ENCODE measurements around the gene MEG3.

The MEG3 gene

DNA sequence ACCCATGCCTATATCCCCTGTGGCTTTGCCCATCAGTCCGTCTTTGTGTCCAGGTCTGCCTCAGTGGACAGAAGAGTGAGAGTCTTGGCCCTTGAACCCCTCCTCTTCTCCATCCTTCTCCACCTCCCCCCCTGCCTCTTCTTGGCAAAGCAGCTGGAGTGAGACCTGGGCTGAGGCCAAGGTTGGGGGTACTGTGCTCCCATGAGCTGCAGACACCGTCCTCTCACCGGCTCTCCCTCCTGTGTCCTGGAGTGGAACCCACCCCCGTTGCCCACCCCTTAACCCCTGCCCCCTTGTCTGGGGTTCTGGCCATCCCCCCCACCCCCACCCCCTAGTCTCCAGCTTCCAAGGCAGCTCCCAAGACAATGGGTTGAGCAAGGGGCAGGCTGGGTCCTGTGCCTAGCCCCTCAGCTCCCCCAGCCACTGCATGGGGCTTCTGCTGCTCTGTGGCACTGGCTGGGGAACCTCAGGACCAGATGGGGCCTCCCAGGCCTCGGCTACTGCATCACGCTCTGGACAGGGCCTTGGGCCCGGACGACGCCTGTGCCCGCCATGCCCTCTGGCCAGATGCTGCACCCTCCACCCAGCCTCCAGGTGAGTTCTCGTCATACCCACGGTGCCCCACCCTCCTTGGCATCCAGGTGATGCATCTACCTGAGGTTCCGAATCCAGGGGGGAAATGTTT lies 41.9 kb downstream of the MEG3 start:
- DNase-seq = no peak

DNA sequence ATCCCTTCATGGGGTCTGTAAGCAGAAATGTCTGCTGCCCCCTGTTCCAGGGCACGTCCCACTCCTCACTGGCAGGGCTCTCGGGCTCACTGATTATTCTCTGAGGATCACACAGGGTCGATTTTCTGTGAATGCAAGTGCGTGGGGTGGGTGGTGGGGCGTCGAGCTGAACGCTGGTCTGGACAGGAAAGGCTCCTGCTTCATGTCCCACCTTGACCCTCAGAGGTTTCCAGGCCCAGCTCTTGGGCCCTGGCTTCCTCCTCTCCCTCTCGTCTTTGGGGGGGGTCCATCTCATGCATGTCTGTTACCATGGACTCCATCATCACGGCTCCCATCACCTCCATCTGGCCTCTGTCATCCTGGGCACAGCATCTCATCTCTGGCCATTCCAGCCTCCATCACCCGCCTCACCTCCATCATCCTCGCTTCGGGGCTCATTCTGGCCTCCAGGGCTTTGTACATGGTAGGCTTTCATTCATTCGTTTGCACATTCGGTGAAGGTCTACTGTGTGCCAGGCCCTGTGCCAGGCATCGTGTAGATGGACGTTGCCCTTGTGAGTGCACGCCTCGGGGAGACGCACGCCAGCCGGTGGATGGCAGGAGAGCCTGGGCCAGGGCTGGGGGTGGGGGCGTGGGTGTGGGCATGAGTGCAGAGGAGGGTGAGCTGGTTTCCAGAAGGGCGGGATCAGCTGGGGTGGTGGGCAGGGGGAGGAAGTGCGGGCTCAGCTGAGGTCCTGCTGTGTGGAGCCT lies 42.9 kb downstream of the MEG3 start:
- DNase-seq = no peak

DNA sequence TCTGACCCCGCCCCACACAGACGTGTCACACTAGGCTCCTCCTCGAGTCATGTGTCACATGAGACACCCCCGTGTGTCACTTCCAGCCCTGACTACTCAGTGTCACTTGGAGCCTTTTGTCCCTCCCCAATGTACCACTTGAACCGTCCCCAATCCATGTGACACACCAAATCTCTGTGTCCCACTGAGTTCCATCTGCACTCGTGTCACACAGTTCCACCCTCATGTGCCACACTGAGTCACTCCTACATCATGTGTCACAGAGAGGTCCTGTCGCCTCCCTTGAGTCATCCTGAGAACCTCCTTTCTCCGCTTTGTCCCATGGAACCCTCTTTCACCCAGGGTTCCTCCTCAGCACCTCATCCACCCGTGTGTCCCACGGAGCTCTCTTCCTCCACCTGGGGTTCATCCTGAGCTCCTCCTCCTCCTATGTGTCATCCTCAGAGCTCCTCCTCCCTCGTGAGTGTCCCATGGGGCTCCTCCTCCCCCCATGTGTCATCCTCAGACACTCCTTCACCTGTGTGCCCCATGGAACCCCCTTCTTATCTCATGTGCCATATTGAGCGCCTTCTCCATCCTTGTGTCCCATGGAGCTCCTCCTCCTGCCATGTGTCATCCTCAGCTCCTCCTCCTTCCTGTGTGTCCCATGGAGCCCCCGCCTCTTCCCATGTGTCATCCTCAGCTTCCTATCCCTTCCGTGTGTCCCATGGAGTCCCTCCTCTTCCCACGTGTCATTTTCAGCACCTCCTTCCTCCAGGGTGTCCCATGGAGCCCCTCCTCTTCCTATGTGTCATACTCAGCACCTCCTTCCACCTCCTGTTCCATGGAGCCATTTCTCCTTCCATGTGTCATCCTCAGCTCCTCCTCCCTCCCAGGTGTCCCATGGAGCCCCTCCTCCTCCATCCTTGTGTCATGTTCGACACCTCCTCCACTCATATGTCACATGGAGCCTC lies 45.6 kb downstream of the MEG3 start:
- DNase-seq = no peak

DNA sequence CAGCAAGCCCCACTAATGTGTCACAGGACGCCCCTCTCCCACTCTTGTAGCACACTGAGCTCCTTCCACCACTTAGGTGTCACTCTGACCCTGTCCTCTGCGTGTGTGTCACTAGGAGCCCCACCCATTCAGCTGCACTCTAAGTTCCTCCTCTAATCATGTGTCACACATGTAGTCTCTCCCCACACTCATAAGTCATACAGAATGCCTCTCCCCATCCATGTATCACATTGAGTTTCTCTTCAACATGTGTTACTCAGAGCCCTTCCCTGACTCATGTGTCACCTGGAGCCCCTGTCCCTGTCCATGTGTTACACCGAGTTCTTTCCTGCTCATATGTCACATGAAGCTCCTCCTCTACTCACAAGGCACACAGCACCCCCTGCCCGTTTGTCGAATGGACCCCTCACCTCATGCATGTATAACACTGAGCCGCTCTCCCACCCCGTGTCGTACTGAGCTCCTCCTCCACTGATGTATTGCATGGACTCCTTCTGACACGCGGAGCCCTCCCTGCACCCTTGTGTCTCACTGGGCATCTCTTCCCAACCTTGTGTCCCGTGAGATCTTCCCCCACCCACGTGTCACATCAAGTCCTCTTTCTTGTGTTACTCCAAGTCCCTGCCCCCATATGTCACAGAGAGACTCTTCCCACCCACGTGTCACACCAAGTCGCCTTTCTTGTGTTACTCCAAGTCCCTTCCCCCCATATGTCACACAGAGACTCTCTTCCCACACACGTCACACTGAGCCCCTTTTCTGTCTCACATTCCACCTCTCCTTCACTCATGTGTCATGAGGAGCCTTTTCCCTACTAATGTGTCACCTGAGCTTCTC lies 46.6 kb downstream of the MEG3 start:
- no peak for DNase-seq

DNA sequence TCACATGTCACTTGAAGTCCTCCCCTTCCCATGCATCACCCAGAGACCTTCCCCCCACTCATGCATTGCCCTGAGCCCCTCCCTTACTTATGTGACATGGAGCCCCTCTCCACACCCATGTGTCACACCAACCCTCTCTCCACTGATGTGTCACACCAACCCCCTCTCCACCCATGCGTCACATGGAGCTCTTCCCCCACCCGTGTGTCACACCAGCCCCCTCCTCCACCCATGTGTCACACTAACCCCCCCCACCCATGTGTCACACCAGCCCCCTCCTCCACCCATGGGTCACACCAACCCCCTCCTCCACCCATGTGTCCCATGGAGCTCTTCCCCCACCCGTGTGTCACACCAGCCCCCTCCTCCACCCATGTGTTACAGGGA lies 47.2 kb downstream of the MEG3 start:
- no peak for DNase-seq

DNA sequence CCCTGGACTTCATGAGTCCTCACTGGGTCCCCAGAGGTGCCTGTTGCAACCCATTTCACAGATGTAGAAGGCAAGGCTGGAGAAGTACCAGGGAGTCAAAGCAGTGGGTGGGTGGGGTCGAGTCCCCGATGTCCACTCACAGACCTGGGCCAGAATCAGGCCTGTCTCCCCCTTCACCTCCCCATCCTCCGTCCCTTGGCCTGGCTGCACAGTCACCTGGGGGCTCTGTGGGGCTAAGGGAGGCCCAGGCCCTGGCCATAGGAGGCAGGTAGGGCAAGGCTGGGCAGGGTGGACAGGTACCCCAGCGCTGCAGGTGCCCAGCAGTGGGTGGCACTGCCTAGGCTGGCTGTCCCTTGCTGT lies 48.1 kb downstream of the MEG3 start:
- no peak for DNase-seq

DNA sequence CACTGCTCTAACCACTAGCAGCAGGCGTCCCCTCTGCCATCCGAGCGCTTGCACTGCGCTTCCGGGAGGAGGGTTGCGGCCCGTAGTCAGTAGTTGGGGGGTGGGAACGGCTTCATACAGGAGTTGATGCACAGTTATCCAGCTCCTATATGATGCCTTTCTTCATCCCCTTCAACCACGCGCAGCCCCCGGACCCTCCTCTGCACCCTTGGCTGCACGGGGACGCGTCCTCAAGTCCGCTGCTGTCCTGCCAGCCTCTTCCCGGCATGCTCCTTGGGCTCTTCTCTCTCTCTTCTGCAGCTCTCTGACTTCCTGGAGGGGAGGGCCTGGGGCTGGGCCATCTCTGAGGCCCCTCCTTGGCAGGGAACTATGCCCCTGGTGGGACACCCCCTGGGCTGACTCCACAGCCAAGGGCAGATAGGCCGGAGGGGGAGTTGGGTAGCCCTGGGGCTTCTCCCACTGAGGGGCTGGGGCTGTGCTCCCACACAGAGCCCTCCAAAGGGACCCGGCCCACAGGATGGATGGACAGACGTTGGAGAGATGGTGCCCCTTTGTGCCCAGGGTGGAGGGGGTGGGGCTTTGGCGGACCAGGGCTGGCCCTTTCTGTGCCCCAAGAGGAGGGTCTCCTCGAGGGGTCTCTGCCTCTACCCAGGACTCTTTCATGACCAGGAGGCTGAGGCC lies 48.6 kb downstream of the MEG3 start:
- DNase-seq = no peak

DNA sequence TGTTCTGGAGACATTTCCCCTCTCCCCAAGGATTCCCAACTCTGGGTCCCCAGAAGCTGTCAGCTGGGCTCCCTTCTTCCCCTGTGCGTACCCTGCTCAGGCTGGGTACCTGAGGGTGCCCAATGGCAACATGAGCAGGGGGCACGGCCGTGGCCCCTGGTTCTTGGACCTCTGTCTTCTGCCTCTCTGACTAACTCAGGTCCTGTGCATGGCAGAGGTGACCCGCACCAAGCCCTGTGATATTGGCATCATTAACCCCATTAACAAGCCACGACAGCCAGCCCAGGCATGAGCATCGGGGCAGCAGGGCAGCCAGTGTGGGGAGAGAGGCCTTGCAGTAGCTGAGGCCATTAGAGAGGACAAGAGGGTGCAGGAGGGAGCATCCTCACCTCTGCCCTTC lies 49.2 kb downstream of the MEG3 start:
- DNase-seq = no peak

DNA sequence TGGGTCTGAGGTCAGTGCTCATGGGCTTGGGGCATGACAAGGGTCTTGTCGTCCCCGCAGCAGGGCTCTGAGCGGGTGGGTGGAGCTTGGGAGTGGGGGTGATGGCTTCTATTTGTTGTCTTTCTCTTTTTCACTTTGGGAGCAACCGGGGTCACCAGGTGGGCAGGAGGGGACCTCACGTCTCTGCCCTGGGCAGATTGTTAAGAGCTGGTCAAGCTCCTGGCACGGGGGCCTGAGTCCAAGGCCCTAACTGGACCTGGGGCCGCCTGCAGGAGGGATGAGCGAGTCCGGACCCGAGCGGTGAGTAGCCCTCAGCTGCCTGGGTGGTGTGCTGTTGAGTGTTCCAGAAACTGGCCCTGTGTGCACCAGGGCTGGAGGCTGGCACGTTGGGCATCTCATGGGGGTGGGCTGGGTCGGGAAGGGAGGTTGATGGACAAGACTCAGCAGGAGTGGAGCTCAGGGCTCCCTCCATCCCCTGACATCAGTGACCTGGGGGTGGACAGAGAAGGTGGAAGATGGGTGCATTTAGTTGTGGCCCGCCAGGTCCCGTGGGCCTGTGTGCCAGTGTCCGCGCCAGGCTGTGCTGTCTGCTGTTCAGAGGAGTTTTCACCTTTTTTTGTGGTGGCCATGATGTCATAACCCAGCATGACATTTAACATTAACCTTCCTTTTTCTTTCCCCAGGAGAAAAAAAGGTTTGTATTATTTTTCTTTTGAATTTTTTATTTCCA lies 50.1 kb downstream of the MEG3 start:
- no peak for DNase-seq

DNA sequence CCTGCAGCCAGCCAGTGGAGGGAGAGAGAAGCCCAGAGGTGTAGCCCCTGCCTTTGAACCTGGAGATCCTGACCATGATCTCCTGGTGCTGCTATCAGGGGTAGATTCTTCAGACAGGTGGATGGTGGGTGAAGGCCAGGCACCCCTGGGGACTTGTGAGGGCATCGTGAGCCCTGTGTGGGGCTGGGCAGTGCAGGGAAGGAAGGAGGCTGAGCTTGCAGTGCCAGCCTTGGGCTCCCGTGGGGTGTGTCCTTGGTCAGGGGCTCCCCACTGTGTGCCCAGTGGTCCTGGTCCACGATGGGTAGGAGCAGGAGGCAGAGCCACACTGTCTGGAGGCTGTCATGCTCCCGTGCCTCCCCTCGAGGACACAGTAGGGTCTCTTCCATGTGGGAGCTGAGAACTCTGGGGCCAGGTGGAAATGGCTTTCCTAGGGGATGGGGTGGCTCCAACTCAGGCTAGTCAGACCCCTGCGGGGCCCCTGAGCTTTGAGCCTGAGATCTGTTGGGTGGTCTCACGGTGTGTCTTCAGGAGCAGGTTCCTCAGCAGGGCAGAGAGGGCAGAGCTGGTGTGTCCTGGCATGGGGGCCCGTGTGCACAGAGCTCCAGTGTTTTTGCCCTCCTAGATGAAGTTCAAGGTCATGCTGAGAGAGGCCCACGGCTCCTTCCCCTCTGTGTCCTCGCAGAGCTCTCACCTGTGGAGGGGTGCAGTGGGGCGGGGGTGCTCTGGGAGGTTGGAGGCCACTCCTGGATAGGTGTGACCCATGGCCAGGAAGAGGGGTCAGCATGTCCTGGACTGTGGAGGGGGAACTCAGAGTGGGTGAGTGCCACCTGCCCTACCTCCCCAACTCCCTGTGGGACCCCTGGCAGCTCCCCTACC lies 52.6 kb downstream of the MEG3 start:
- DNase-seq = no peak

DNA sequence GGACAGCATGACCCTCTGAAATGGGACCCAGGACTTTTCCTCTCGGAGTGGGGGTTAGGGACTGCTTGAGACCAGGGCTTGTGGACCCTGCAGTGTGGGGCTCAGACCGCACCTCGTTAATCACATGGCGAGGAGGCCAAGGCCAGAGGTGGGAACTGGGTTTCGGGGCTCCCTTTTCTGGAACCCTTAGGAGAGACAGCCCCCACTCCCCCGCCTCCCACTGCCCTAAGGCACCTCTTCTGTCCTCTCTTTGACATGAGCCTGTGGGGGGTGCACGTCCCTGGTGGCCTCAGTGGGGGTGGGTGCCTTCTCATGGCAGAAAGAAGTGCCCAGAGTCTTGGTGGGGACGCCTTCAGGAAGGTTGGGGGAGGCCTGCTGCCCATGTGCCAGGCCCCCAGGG lies 53.3 kb downstream of the MEG3 start:
- DNase-seq = no peak

DNA sequence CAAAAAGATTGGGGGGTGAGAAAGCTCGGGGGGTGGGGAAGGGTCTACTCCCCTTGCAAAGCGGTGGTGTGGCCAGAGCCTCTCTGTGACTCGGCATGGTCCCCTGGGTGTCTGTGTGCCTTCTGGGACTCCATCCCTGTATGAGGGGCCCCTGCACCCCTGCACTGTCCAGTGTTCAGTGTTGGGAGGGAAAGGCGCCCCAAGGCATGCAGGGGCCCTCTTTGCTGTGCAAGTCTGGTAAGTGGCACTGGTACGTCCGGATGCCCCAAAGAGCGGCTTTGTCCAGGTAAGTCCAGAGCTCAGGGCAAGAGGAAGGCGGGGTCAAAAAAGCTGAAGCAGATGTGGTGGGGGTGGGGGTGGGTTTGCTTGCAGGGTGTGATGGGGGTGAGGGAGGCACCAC lies 53.9 kb downstream of the MEG3 start:
- DNase-seq = no peak

DNA sequence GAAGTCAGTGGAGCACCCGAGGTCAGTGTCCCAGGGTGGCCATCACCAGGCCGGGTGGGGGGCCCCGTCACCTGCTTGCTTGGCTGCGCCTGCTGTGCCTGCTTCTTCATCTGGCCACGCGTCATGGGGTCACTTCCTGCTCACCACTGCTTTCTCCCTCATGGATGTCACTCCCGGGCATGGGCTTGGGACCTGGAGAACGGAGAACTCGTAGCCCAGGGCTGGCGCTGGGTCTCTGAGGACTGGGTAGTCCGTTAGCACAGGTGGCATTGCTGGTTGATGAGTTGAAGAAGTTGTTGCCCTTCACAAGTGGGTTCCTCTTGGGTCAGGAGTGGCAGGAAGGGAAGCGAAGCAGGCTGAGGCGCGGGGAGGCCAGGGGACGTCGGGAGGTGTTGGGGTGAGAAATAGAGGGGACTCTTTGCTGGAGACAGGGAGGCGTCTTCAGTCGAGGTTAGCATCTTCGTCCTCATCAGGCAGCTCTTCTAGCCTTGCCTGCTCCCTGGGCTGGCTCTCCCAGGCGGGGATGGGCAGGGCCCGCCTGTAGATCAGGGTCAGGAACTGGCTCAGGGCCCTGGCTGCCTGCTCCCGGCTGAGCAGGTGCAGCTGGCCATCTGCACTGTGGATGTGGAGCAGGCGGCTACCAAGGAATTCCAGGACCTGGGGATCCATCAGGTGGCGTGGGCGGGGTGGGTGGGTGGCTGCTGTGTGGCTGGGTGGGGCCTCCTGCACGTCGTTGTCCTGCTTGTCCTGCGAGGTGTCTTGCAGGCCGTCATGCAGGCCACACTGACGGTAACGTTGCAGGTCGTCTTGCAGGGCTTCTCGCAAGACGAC lies 54.6 kb downstream of the MEG3 start:
- DNase-seq = no peak

DNA sequence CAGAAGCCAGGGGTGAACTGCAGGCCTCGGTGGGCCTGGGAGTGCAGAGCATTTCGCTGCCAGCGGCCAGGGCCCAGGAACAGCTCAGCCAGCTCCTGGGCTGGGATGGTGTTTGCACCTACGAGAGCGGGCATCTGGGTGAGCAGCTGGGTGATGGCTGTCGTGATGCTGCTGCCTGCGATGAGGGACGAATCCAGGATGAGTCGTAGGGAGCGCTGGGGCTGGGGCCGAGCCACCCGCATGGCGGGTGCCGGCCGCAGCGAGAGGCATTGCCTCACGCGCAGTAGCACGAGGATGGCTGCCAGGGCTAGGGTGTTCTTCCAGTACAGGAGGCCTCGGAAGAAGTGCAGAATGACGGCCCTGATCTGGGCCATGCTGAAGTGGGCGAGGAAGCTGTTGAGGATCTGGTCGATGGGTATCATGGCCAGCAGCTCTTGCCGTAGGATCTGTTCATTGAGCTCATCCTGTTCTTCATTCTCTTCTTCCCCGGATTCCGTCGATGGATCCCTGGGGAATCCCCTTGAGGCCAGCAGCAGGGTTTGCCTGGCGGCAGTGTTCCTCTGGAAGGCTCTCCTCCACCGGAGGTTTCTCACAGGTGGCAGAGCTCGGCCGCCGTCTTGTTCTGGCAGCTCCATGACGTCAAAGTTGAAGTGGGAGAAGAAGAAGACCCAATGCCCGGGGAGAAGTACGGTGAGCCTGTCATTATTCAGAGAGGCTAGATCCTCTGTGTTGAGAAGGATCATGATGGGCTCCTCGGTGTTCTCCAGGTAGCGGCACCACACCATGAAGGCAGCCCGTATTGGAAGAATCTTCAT lies 55.5 kb downstream of the MEG3 start:
- no peak for DNase-seq

DNA sequence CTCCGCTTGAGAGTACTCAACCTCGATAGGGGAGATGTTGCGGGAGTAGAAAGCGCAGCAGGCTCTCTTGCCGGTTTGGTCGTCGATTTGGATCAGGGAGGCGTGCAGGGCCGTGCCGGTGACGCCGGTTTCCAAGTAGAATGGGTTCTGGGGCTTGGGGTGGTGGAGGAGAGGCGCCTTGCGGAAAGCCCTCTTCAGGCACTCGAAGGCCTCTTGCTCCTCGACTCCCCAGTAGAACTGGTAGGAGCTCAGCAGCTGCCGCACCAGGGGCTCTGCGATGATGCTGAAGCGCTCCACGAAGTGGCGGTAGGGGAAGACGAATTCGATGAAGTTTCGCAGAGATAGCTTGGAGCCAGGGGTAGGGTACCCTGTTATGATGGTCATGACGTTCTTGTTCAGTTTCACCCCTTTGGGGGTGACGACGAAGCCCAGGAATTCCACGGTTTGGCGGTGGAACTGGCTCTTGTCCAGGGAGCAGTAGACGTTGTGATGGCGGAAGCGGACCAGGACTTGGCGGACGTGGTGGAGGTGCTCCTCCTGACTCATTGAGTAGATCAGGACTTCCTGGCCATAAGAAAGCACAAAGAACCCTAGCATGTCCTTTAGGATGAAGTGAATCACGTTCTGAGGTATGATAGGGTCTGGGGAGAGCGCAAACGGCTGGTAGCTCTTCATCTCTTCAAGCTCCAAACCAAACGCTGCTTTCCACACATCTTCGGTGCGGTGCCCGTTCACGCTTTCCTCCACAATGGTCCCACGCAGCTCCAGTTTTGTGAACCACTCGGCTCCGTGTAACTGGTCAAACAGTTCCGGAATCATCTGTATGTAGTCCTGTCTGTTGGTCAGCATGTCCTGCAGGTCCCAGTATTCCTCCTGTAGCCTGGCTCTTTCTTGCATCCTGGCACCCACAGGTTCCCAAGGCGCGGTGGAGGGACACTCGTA lies 56.4 kb downstream of the MEG3 start:
- DNase-seq = no peak

DNA sequence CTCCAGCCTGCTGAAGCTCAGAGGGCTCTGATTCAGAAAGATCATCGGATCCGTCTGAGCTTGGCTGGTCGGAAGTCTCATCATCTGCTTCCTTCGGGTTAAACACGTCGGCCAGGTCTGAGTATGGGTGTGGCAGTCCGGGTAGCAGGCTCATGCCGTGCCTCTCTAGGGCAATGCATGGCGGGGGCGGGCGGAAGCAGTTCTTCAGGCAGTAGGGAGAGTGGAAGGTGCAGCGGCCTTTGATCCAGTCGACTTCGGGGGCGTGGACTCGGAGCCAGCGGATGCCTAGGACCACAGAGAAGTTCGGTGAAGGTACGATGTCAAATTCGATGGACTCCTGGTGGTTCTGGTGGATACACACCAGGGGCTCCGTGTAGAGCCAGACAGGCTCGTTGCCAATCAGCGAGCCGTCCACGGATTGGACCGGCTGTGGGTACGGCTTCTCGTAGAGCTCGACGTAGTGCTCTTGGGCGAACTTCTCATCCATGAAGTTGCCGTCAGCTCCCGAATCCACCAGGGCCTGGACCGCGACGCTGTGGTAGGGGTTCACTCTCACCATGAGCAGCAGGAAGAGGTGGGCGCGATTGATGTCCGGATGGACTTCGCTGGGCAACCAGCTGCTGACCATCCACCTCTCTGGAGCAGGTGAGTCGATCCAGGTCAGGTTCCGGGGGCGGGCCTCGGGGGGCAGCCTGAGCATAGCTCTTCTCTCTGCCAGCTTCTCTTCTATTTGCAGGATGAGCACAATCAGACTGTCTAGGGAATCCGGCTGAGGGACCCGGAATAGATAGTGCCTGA lies 57.3 kb downstream of the MEG3 start:
- DNase-seq = no peak

DNA sequence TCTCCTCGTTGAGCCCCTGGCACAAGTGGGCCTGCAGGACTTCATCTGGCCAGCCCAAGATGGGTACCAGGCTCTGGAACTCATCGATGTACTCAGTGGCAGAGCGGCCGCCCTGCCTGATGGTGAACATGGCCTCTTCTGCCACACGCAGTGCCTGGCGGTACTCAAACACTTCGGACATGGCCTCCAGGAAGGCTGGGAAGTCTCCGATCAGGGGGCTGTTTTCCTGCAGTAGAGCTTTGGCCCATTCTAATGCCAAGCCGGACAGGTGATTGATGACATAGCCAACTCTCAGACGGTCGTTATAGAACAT lies 57.8 kb downstream of the MEG3 start:
- no peak for DNase-seq

Data from NCI-H510A treated with DMSO at 0.1 percent for 48 hours (cell line).